Measurements from ENCODE around the gene H3-3A. TPM values are rescaled to one million over a fixed set of nuclear protein-coding genes. Genes with fewer than 3 reads are reported as not detected.
A peak's percentile ranks its signal among the peaks of the same experiment; 100 is the strongest.

Gene H3-3A
- total RNA-seq, 3 donors from 2014 or later = 466 to 839 (median 627) TPM

- TF ChIP-seq CTCF (IDR thresholded peaks at IDR 0.05) = no peak
- H3K36me3 ChIP-seq (ENCODE audit: low read depth) = no peaks in the 10 kb centered on the region
- no peaks in the 10 kb centered on the region for H3K4me1 ChIP-seq (ENCODE audit: low read depth)
- no peak for DNase-seq
- ATAC-seq = no peak
- H3K4me3 ChIP-seq = no peak overlapping the region
- intact Hi-C loops (cut with DNase I, micrococcal nuclease) = no loop called here
- no peaks in the 10 kb centered on the region for H3K9me3 ChIP-seq
These were observed 13.9 kb downstream of the H3-3A start for GRCh38 chr1:226076378-226076777.

- Histone ChIP-seq H3K4me1 (ENCODE audit: low read depth) (peaks cover 7% of the 10 kb centered on the region), H3K9me3 (no peaks in the 10 kb centered on the region), H3K4me3 (no peak overlapping the region), H3K36me3 (ENCODE audit: low read depth) (no peaks in the 10 kb centered on the region)
- intact Hi-C loops (cut with DNase I, micrococcal nuclease) = no loop called here
- DNase-seq (no peak), ATAC-seq (no peak)
- no peak for TF ChIP-seq CTCF (IDR thresholded peaks at IDR 0.05)
These were observed 15.9 kb downstream of the H3-3A start for GRCh38 chr1:226078374-226078773.

- no peaks in the 10 kb centered on the region for H3K36me3 ChIP-seq (ENCODE audit: low read depth)
- no peak overlapping the region for H3K4me3 ChIP-seq
- DNase-seq (no peak), ATAC-seq (no peak)
- no peak for TF ChIP-seq CTCF (IDR thresholded peaks at IDR 0.05)
- intact Hi-C loops (cut with DNase I, micrococcal nuclease) = no loop called here
- no peaks in the 10 kb centered on the region for H3K9me3 ChIP-seq
- peaks cover 13% of the 10 kb centered on the region for H3K4me1 ChIP-seq (ENCODE audit: low read depth)
These were observed 20.0 kb downstream of the H3-3A start for GRCh38 chr1:226082587-226082917.

- Histone ChIP-seq H3K9me3 (no peaks in the 10 kb centered on the region), H3K4me3 (peak overlapping the region; percentile 50), H3K36me3 (ENCODE audit: low read depth) (no peaks in the 10 kb centered on the region), H3K4me1 (ENCODE audit: low read depth) (peaks cover 13% of the 10 kb centered on the region)
- peak in 1 of 3 donors; percentile 75 for DNase-seq
- intact Hi-C loops (cut with DNase I, micrococcal nuclease) = no loop called here
- peak; percentile 74 for ATAC-seq
- TF ChIP-seq CTCF (IDR thresholded peaks at IDR 0.05) = no peak
These were observed 20.4 kb downstream of the H3-3A start for GRCh38 chr1:226082959-226083301.

- peak overlapping the region; percentile 50 for H3K4me3 ChIP-seq
- peak; percentile 98 for ATAC-seq
- intact Hi-C loops (cut with DNase I, micrococcal nuclease) = no loop called here
- H3K9me3 ChIP-seq = no peaks in the 10 kb centered on the region
- H3K36me3 ChIP-seq (ENCODE audit: low read depth) = no peaks in the 10 kb centered on the region
- H3K4me1 ChIP-seq (ENCODE audit: low read depth) = peaks cover 13% of the 10 kb centered on the region
- no peak for TF ChIP-seq CTCF (IDR thresholded peaks at IDR 0.05)
- peak; percentile 93 to 98 (median 96) for DNase-seq
These were observed 21.0 kb downstream of the H3-3A start for GRCh38 chr1:226083302-226084101.
